ENCODE measurements around the gene USP10.

- TF ChIP-seq GATA2 (IDR thresholded peaks at IDR 0.05; ENCODE audit: low read depth, low read length) (no peak), GATA3 (IDR thresholded peaks at IDR 0.05; ENCODE audit: low read depth, low read length) (no peak)
Observed at GRCh38 chr16:84658690-84659089, 41.1 kb upstream of the USP10 start.
